ENCODE measurements around the gene GPHB5.

DNA sequence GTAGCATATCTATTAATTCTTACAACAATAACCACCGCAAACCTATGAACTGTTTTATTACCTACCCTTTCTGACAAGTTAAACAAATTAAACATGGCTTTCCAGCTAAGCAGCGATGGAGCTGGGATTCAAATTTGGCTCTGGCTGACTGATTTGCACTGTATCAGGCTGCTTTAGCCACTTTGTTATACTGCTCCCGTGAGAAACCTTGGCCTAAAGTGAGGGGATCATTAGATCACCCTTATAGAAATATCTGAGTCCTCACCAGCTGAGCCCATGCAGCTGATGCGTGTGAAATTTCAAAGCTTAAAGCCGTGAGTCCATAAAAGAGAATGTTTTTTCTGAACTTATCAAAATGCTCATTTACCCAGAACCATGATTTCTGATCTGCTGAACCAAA, 8.1 kb upstream of the GPHB5 start:
- TF ChIP-seq, protein P1, sequence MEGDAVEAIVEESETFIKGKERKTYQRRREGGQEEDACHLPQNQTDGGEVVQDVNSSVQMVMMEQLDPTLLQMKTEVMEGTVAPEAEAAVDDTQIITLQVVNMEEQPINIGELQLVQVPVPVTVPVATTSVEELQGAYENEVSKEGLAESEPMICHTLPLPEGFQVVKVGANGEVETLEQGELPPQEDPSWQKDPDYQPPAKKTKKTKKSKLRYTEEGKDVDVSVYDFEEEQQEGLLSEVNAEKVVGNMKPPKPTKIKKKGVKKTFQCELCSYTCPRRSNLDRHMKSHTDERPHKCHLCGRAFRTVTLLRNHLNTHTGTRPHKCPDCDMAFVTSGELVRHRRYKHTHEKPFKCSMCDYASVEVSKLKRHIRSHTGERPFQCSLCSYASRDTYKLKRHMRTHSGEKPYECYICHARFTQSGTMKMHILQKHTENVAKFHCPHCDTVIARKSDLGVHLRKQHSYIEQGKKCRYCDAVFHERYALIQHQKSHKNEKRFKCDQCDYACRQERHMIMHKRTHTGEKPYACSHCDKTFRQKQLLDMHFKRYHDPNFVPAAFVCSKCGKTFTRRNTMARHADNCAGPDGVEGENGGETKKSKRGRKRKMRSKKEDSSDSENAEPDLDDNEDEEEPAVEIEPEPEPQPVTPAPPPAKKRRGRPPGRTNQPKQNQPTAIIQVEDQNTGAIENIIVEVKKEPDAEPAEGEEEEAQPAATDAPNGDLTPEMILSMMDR (IDR thresholded peaks at IDR 0.05): no peak
- no peak for TF ChIP-seq POLR2A (IDR thresholded peaks at IDR 0.05)
